ENCODE measurements around the gene LZTR1.

DNA sequence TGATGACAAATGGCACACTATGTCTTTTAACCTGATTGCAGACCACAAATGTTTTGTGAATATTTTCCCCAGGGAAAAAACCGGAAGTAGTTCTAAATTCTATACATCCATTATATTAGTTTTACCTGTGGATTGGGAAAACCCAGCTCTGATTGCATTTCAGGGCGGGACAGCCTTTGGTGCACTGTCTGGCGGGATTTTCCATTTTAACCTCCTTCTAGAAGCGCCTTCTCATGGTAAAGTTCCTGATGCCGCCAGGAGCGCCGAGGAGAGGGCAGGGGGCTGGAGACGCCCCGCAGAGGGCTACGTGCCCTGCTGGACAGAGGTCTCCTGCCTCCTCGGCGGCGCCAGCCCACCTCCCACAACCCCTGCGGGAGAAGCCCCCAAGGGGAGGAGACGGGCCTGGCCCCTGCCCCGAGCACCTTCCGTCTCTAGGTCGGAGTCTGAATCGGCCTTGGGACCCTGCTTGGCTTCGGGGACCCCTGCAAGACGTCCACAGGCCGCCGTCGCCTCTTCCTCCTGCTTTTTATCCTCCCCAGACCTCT is 31.6 kb downstream of the LZTR1 start:
- TF ChIP-seq, protein P1, sequence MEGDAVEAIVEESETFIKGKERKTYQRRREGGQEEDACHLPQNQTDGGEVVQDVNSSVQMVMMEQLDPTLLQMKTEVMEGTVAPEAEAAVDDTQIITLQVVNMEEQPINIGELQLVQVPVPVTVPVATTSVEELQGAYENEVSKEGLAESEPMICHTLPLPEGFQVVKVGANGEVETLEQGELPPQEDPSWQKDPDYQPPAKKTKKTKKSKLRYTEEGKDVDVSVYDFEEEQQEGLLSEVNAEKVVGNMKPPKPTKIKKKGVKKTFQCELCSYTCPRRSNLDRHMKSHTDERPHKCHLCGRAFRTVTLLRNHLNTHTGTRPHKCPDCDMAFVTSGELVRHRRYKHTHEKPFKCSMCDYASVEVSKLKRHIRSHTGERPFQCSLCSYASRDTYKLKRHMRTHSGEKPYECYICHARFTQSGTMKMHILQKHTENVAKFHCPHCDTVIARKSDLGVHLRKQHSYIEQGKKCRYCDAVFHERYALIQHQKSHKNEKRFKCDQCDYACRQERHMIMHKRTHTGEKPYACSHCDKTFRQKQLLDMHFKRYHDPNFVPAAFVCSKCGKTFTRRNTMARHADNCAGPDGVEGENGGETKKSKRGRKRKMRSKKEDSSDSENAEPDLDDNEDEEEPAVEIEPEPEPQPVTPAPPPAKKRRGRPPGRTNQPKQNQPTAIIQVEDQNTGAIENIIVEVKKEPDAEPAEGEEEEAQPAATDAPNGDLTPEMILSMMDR (IDR thresholded peaks at IDR 0.05), result no peak
- TF ChIP-seq POLR2A (IDR thresholded peaks at IDR 0.05), result no peak

All from testis (tissue), 2 donors.